LNCAP (cell line): ENCODE data around the gene C14orf93.

Source experiments
- TF ChIP-seq, protein P1 (sequence below): fragments of 450-650 bp; IDR thresholded peaks from 2 replicates; pipeline ENCODE4 v1.5.1; 2017; ENCODE audit warnings: mild to moderate bottlenecking

The C14orf93 gene

DNA sequence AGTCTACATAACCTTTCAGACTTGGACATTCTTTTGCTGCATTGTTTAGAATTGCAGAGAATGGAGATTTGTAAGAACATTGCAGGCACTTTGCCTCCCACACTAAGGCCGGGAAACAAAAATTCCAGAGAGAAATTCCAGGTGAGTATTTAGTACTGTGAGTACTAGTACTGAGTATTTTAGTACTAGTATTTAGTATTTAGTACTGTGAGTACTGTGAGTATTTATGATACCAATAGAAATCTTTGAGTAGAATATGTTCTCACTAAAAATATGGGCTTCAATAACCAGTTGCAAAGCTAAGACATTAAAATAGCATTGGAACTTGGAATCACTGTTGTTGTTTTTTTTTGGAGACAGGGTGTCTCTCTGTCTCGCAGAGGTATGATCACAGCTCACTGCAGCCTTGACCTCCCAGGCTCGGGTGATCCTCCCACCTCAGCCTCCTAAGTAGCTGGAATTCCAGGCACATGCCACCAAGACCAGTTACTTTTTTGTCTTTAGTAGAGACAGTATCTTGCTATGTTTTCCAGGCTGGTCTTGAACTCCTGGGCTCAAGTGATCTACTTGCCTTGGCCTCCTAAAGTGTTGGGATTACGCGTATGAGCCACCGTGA, 47.8 kb downstream of the C14orf93 start:
- TF ChIP-seq, protein P1, sequence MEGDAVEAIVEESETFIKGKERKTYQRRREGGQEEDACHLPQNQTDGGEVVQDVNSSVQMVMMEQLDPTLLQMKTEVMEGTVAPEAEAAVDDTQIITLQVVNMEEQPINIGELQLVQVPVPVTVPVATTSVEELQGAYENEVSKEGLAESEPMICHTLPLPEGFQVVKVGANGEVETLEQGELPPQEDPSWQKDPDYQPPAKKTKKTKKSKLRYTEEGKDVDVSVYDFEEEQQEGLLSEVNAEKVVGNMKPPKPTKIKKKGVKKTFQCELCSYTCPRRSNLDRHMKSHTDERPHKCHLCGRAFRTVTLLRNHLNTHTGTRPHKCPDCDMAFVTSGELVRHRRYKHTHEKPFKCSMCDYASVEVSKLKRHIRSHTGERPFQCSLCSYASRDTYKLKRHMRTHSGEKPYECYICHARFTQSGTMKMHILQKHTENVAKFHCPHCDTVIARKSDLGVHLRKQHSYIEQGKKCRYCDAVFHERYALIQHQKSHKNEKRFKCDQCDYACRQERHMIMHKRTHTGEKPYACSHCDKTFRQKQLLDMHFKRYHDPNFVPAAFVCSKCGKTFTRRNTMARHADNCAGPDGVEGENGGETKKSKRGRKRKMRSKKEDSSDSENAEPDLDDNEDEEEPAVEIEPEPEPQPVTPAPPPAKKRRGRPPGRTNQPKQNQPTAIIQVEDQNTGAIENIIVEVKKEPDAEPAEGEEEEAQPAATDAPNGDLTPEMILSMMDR: no peak

DNA sequence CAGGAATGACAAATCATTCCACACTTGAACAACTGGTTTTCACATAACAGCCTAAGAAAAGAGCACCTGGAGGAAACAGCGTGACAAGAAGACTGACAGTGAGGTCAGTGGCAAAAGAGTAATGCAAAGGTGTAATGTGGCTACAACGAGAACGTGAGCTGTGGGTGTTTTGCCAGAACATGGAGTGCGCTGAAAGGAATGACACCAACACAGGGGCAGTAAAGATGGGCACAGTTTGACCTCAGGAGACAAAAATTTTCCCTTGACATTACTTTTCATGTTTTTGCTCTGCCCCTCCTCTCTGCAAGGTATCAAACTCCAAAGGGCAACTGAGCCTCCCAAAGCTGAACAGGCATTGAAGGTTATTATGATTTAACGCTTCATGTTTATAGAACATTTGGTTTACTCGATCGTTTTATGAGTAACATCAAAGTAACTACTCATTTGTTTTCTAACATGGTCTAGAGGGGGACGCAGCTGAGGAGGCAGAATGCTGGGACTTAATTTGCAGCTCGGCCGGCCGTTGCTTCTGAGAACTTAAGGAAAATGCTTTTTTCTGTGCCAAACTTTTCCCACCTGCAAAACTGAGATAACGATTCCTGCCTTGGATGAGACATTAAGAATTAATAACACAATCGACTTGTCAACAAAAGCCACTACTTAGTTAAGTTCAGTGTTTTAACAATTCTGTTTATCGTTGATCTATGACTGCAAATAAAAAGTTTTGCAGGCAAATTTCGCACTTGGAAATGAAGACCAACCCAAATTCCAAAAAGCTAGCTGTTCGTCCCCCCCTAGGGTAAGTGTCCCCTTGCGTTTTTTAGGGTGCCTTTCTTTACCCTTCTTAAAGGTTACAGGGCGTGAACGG, 54.0 kb downstream of the C14orf93 start:
- TF ChIP-seq, protein P1: no peak

DNA sequence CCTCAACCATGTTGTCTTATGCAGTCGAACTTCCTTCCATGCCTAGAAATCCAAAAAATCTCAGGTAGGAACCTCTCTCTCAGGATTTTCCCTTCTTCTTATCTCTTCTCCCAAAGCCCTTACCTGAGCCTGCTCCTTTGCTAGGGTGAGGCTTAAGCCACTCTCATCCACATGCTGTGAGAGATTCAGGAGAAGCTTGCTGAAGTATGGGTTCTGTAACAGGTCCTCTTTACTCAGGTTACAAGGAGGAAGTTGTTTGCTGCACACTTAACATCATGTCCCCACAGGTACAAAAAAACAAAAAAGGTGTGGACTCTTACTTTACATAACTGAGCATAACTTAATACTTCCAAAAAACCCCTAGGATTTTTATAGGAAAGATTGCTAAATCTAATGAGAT, 57.5 kb downstream of the C14orf93 start:
- TF ChIP-seq, protein P1: no peak

DNA sequence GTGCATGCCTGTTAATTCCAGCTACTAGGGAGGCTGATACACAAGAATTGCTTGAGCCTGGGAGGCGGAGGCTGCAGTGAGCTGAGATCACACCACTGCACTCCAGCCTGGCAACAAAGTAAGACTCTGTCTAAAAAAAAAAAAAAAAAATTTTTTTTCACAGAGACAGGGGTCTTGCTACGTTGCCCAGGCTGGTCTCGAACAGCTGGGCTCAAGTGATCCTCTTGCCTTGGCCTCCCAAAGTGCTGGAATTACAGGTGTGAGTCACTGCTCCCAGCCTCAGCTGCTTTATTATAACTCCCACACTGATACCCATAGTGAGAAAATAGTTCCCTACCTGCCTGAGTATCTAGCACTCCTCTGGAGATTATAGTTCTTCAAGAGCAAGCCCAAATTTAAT, 64.3 kb downstream of the C14orf93 start:
- TF ChIP-seq, protein P1: no peak

DNA sequence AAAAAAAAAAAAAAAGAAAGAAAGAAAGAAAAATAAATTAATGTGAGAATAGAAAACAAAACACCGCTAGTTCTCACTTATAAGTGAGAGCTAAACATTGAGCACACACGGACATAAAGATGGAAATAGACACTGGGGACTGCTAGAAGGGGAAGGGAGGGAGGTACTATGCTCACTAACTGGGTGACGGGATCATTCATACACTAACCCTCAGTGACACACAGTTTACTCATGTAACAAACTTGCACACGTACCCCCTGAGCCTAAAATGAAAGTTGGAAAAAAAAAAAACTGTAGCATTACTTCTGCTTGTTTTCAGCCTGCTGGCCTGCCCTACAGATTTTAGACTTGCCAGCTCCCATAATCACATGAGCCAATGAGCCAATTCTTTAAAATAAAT, 70.3 kb downstream of the C14orf93 start:
- TF ChIP-seq, protein P1: no peak
